Breast epithelium (tissue), 3 donors: Measurements from ENCODE around the gene PLCB3.

Experiments used
- CTCF ChIP-seq, 3 donors: fragments of 450-650 bp; IDR thresholded peaks; one replicate each; pipeline ENCODE4 v1.5.1; 2016 to 2017; ENCODE audit warnings: antibody characterized with exemption in 3 of 3, mild to moderate bottlenecking in 3 of 3, moderate library complexity in 3 of 3
- POLR2AphosphoS5 ChIP-seq, 3 donors: sonication (generic); formaldehyde crosslinking; IDR thresholded peaks; one replicate each; pipeline ENCODE4 v1.6.1; 2017; ENCODE audit warnings: antibody characterized with exemption in 3 of 3

- TF ChIP-seq CTCF (IDR thresholded peaks at IDR 0.05) (no peak), POLR2AphosphoS5 (IDR thresholded peaks at IDR 0.05) (no peak)
Observed at GRCh38 chr11:64208086-64208795, 43.1 kb upstream of the PLCB3 start.
